ENCODE data around the gene INO80B. TPM values are rescaled to one million over a fixed set of nuclear protein-coding genes. Genes with fewer than 3 reads are reported as not detected.

INO80B gene
- total and polyA plus RNA-seq, 9 of the 15 experiments (the other 6 are each of a cell fraction or from before 2014, with no cell fraction given) = 0.41 to 22.6 (median 9.0) TPM

GRCh38 chr2:74454654-74455511 lies at the start of gene INO80B (continued):
- TF ChIP-seq FOXP1 (CRISPR knock-in tag; IDR thresholded peaks at IDR 0.05) (no peak), ZNF75A (CRISPR knock-in tag; IDR thresholded peaks at IDR 0.05) (no peak), ELK1 (CRISPR knock-in tag; IDR thresholded peaks at IDR 0.05) (no peak), BHLHE40 (IDR thresholded peaks at IDR 0.05; ENCODE audit: low read length) (peak; percentile 37), HMG20B (CRISPR knock-in tag; IDR thresholded peaks at IDR 0.05) (no peak), POLR3G (IDR thresholded peaks at IDR 0.05; ENCODE audit: extremely low read depth, insufficient read length, insufficient replicate concordance) (no peak), ZBTB2 (IDR thresholded peaks at IDR 0.05) (peak; percentile 45; the same call in 1 of the 2 replicates), SMARCA4 (IDR thresholded peaks at IDR 0.05) (no peak), TBL1XR1 (IDR thresholded peaks at IDR 0.05; ENCODE audit: low read length in 2 of 2) (peak; percentile 54 to 70; a peak in 1 of 4 replicates), HNRNPH1 (optimal IDR thresholded peaks at IDR 0.05; ENCODE audit: low read depth, low read length) (no peak), CREB3 (tag; conservative IDR thresholded peaks at IDR 0.05; ENCODE audit: low read depth) (no peak), ARID3B (CRISPR knock-in tag; IDR thresholded peaks at IDR 0.05; ENCODE audit: borderline replicate concordance) (no peak), DACH1 (IDR thresholded peaks at IDR 0.05; ENCODE audit: partially characterized antibody) (no peak), JUN (IDR thresholded peaks at IDR 0.05; ENCODE audit: borderline replicate concordance, low read depth, low read length) (peak; percentile 74; the same call in 1 of the 2 replicates), JUN (CRISPR knock-in tag; IDR thresholded peaks at IDR 0.05; ENCODE audit: borderline replicate concordance) (no peak), PPARD (CRISPR knock-in tag; IDR thresholded peaks at IDR 0.05) (no peak), IRF9 (tag; IDR thresholded peaks at IDR 0.05) (no peak), TEAD2 (tag; IDR thresholded peaks at IDR 0.05) (no peak)

All from K562 (cell line).